NCI-H1048 (cell line): ENCODE results near the gene BICDL1.

Experiments used
- DNase-seq: peaks from one replicate; lab custom pipeline; 2025; lab: John Stamatoyannopoulos, UW

The BICDL1 gene

DNA sequence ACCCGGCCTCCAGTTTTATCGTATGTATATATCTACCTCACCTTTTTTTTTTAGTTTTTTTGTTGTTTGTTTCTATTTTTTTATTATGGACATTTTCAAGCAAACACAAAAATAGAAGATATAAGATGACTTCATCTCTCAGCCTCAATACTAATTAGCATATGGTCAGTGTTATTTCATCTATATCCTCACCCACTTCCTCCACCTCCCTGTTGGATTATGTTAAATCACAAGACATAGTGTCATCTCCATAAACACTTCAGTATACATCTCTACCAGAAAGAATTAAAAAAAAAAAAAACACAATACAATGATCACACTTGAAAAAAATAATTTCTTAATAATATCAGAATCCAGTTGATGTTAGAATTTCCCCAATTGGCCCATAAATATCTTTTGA is 92.6 kb downstream of the BICDL1 start:
- no peak for DNase-seq

DNA sequence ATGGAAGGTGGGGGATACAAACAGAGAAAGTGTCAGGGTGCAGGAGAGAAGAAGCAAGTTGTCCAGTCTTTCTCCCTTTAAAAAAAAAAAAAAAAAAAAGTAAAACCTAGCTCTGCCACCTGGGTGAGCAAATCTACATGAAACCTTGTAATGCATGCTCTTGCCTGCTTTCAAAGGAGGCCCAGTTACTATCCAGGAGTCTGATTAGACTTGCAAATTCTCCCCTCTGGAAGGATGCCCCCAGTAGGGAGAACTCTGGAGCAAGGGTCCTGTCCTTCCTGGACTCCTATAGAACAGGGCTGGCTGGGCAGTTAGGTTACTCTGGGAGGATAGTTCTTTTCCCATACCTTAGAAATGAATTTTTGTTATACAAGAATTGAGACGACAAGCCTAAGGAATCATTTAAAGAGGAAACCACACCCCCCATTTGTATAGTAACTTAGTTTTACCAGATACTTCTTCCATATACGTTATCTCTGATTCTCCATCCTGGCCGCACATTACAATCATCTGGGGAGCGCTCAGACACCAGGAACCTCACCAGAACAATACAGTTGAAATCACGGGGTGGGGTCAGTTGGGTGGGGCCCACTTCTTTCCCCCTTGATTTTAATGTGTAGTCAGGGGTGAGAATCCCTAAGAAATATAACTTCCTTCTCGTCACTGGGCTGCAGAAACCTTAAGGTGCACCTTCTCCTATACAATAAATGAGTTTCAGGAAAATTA is 97.0 kb downstream of the BICDL1 start:
- DNase-seq, result peak; percentile 25

DNA sequence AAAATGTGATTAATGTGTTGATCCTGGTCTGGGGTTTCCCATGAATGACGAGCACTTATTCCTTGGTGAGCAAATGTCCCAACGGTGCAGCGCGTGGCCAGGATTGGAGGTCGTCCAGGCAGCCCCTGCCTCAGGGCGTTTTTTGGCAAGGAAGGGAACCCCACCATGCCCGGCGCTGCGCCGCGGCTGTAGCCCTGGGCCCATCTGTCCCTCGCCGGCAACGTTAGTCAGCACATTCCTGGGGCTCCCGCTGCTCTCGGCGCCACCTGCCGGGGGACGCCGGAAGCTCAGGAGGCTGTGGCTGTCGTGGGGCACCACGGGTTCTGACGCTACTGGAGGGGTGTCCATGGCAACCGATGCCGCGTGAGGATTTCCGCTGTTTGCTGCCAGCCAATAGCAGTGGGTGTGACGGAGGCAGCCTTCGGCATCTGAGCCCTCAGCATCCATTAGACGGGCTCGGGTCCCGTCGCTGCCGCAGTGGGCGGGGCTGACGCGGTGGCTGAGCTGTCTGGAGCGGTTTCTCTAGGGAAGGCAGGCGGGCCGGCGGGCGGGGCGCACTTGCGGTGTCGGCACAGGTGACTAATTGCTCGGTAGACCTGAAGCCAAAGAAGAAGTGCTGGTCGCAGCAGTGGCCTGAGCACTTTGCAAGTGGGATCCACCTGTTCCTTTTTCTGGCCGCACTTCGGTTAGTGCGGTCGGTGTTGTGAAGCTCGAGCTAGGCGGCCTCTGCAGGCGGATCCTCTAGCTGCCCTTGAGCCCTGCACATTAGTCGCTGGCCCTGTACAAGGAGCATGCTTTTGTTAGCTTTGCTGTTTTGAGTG is 98.0 kb downstream of the BICDL1 start:
- peak; percentile 98 for DNase-seq

DNA sequence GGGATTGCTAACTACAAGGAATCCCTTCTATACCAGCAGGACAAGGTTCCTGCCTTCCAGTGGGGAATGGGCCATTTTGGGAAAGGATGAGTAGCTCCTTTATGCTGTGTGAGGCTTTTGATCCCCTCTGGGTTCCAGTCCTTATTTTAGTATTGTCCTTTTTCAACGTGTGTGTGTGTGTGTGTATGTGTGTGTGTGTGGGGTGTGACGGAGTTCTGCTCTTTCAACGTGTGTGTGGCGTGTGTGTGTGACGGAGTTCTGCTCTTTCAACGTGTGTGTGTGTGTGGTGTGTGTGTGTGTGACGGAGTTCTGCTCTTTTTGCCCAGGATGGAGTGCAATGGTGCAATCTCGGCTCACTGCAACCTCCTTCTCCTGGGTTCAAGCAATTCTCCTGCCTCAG is 100.1 kb downstream of the BICDL1 start:
- no peak for DNase-seq

DNA sequence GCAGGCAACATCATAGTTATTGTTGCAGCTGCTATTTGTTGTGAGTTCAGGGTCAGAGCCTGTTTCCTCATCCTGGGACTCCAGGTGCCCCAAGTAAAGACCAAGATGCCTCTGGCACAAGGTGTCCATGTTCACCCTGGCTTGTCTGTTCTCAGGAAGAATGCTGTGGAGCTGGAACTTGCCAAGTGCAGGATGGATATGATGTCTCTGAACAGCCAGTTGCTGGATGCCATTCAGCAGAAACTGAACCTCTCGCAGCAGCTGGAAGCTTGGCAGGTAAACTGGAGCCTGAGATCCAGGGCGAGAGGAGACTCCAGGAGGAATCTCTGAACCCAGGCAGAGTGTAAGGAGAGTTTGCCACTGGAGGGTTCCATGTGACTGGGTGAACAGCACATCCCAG is 100.8 kb downstream of the BICDL1 start:
- DNase-seq, result no peak

DNA sequence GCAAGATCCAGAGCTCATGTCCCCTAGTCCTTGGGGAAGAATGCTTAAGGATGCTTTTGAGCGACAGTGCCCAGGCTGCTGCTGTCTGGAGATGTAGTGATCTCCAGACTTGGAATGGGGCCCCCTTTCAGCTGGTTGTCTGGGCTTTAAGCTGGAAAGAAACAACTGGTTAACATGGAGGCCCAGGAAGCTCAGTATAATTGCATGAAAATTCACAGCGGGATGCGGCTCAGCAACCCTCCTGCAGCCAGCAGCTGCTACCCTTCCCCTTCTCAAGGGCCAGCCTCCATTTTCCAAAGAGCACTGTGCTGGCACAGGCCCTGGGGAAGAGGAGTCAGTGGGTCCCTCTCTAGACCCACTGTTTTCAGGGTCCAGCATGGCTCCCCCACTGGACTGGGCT is 101.2 kb downstream of the BICDL1 start:
- DNase-seq, result no peak

DNA sequence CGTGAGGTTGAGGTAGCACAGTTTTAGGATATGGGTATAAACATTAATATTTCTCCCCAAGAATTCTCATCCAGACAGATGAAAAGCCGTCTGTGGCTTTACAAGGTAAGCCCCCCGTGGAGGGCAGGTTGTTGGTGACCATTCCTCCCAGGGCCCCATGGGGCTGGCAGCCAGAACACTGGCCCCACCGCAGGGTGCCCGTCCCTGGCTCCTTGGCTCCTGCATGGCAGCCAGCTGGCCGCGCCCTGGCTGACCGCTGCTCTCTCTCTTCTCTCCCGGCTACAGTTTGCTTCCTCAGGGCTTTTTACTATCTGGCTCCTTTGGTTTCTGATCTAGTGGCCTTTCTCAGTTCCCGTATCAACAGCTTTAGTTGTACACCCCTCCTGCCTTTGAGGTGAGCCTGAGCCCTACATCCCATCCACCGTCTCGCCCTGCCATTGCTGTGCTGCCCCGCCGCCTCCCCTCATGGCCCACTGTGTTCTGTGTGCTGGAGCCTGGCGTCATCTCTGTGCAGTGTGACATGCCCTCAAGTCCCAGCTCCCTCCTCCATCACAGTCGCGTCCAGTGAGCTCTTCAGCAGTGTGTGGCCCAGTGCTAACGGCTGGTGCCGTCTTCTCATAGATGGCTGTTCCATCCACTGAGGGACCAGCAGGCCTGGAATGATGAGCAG is 101.7 kb downstream of the BICDL1 start:
- no peak for DNase-seq

DNA sequence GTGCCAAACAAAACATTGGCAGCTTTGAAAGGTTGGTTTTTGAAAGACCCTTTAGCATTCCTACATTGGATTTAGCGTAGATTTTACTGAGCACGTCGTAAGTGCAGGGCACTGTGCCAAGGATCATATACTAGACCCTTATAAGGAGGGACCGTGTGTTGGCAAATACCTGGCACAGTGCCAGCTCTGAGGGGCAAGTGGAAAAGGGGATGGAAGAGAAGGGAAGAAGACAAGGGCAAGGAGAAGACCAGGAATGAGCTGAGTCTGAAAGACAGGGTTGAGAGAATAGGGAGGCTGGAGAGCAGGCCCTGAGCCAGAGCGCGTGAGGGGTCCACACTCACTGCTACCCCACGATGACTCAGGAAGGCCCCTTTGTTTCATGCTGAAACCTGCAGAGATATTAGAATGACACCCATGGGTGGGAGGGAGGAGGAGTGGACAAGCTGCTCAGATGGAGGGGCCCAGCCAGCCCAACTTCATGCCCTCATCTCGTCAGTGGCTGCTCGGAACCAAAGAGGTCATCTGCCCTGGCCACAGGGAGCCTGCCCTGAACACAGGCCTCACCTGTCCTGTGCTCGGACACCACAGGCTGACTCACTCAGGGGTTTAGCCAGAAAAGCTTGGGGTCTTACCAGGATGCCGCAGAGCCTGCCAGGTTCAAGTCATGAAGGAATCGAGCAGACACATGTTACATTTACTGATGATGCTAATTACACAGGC is 102.5 kb downstream of the BICDL1 start:
- DNase-seq, result no peak

DNA sequence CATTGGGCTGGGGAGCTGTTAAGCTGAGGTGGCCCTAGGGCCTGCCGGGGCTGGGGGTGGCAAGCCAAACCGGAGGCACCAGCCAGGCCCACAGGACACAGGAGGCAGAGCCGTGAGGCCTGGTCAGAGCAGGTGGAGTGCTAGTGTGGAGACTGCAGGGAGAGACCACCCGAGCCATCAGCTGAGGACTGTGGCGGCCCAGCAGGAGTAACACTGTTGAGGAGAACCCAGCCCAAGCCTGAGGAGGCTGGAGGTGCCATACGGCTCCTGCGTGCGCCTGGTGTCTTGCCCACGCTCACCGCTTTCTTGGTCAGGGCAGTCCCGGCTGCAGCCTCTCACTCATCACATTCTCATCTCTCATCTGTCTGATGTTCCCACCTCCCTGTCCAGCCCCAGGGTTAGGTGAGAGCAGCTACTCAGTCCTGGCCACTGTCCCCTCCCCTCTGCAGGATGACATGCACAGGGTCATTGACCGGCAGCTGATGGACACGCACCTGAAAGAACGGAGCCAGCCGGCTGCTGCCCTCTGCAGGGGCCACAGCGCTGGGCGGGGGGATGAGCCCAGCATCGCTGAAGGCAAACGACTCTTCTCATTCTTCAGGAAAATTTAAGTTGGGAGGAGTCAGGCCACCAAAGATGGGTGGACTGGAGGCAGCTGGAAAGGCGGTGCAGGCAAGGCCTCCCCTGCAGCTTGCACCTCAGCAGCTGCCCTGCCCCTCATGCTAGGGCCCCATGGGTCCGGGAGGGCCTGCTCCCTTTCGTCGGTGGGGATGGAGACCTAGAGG is 103.7 kb downstream of the BICDL1 start:
- DNase-seq, result no peak

DNA sequence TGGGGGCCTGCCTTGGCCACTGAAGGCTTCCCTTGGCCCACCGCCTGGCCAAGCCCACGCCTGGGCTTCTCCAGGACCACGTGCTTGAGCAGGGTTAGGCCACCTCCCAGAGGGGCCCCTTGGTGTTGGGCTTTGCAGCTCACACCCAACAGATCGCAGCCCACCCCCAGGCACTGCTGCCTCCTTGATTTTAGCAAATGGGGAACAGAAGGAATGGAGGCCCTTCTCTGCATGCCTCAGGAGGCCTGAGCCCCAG is 104.2 kb downstream of the BICDL1 start:
- no peak for DNase-seq

DNA sequence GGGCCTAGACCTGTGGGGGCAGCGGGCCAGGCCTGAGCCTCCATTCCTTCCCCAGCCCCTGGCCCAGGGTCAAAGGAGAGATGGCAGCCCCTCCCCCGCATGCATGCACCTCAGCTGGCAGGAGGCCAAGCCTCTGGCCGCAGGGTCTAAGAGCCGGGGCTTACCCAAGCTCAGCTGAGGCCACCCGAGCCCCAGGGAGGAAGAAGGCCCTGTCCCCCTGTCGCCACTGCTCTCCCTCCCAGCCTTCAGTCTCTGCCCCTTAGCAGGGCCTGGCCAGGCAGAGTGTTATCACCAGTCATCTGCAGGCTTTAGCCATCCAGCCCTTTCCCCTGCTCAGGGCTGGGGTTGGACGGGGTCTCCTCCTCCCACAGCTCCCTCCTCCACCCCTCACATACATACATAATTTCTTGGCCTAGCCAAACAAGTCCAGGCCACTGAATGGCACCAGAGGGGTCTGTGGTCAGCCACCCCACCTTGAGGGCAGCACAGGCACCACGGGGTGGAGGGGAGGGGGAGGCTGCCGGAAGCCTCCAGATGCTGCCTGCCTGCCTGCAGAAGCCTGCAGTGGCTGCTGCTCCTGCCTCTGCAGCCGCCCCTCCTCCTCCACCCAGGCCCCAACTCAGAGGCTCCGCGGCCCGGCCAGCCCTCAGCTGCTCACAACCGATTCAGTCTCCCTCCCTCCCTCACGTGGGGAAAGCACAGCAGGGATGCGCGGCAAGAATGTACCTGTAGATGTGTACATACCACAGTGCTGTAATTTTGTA is 104.7 kb downstream of the BICDL1 start:
- no peak for DNase-seq

DNA sequence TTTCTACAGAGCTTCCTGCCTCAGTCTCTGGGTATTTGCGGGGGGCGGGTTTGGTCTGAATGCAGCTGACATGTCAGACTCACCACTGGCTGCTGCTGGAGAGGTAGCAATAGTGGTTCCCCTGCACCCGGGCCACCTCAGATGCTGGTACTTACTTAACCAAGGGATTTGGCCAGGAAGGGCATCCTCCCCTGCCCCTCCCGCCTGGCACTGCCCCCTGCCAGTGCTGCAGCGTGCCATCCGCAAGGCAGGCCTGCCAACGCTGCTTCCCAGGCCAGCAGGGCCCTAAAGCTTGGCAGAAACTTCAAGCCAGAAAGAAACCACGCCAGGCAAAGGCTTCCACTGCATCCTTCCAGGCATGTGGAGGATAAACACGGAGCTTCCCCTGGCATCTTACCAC is 105.4 kb downstream of the BICDL1 start:
- DNase-seq, result no peak

DNA sequence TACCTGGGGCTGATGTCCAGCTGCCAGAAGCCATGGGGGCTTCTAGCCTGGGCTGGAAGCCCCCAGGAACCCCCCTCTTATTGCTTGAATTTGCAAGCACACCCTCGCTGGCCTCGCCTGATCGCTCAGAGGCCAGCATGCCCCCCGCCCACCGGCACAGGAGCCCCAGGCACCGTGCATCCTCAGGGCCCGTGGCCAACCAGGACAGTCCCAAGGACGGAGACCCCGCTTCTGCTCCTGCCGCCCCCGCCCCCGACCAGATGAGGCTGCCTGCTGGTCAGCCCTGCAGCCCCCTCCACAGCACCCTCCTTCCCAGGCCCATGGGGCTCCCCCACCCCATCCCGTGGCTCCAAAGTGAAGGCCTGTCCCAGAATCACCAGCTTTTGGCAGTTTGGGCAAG is 106.3 kb downstream of the BICDL1 start:
- DNase-seq, result no peak

DNA sequence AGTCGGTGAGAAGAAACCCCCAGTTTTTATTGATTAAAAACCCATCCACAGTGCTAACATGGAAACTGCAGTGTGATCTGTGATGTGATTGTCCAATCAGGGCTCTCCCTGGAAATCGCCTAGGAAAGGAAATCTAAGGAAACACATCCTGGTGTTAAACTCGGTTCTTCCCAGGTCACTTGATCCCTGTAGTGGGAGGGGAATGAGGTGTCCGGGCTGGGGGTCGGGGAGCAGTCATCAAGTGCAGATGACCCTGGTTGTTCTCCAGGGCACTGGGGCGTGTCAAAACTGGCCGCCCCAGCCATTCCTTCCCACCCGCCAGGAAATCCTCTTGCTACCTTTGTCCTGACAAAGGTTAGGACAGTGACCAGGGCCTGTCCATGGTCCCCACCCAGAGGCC is 106.7 kb downstream of the BICDL1 start:
- DNase-seq, result no peak

DNA sequence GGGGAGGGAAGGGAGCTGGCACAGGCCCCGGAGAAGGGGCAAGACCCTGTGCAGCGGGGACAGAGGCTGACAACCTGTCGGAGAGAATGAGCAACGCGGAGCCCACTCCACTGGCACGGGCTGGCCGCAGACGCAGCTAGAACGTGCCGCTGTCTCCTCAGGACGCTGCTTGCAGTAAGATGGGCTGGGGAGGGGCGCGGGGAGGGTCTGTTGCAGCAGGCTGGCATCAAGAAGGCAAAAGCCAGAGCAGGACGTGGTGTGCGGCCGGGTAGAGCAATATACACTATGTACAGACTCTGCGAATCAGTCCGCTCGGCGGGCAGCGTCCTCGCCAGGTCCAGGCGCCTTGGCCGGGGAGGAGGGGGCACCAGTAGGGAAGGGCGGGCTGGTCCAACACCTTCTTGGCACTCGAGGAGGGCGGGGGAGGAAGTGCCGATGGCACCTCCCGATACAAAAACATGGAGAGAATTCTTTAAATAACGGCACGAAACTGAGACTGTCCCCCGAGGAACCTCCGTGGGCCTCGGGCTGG is 107.7 kb downstream of the BICDL1 start:
- DNase-seq, result no peak

DNA sequence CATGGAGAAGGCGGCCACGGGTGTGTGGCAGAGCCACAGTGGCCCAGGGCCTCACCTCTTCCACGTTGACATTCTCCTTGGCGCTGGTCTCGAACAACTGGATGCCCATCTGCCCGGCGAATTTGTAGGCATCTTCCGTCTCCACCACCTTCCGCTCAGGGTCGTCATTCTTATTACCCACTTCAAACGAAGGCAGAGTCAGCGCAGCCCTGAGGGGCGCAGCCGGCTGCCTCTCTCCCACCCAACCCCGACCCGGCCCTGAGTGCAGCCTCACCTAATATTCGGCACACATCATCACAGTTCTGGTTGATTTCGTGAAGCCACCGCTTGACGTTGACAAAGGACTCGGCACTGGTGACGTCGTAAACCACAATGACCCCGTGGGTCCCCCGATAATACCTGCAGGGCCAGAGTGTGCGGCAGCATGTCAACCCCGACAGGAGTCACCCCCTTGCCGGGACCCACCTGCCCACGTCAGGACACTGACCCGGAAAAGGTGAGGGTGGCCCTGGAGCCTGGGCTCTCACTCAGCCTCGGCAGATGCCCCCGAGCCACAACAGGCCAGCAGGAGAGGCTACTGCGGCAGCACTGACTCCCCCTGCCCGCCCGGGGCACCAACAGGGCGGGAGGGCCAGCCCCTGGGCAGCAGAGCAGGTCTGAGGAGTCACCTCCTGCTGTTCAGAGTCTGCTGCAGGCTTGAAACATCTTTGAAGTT is 109.9 kb downstream of the BICDL1 start:
- no peak for DNase-seq

DNA sequence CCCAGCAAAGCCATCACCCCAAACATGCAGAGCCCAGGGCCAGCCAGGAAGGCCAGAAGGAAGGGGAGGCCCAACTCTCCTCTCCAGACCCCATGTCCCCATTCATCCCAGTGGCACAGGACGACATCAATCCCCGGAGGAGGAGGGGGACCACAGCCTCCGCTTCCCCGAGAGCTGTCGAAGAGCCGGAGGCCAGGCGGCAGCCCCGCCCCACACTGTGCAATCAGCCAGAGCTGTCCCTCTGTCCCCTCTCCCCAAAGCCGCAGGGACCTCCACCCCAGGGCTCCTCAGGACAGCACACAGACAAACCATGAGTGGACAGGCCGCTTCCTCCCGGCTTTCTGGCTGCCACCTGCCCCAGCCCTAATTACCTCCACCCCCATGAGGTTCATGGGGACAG is 110.7 kb downstream of the BICDL1 start:
- DNase-seq, result no peak

DNA sequence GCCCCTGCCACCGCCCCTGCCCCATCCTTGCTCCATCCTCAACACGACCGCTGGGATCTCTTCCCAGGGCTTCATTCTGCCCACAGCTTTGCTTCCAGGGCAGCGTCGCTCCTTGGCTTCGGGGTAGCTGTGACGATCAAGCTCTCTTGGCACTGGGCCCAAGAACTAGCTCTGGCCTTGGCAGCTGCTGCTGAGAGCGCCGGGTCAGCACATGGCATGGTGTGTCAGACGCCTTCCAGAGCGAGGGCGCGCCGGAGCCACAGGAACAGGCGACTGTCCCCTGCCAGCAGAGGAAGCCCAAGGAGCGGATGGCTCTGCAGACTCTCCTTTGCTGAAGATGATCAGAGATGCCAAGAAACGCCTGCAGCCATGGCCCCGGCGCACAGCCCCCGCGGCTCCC is 111.6 kb downstream of the BICDL1 start:
- DNase-seq, result no peak

DNA sequence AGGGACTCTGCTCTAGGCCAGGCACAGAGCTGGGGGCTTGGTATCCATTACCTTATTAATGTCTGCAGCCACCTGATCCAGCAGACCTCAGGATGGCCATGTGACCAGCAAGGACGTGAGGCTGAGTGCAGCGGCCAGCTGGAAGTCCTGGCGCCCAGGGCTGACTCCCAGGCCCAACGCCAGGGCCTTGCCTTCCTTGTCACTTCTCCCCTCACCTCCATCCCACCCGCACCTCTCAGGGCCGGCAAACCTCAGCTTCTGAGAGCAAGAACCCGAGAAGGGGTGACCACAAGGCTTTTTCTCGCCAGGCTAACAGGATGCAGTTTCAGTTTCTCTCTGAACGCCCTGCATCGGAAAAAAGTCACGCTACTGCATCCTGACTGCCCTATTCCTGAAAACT is 112.1 kb downstream of the BICDL1 start:
- DNase-seq, result no peak

DNA sequence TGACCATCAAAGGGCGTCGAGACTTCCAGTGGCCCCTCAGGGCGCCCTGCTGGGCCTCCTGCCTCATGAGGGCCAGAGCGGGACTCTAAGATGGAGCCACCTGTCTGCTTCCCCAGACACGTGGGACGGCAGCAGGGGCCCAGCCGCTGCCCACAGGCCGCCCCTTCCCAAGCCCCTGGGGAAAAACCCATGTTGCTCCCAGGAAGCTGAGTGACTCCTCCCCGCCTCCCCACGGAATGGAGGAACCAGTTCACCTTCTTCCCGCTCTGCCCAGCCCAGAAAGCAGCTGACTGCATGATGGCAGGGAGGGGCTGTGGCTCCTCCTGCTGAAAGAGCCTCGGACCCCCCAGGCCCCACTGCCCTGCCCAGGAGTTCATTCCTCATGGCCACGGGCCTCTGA is 112.6 kb downstream of the BICDL1 start:
- DNase-seq, result no peak
